ENCODE measurements around the gene CPE.
A peak's percentile ranks its signal among the peaks of the same experiment; 100 is the strongest.
"Not testable (repeated sequence)": the region's sequence is repeated elsewhere in the genome, so short reads cannot be mapped to it uniquely, and the experiment has no call there.

CPE gene

DNA sequence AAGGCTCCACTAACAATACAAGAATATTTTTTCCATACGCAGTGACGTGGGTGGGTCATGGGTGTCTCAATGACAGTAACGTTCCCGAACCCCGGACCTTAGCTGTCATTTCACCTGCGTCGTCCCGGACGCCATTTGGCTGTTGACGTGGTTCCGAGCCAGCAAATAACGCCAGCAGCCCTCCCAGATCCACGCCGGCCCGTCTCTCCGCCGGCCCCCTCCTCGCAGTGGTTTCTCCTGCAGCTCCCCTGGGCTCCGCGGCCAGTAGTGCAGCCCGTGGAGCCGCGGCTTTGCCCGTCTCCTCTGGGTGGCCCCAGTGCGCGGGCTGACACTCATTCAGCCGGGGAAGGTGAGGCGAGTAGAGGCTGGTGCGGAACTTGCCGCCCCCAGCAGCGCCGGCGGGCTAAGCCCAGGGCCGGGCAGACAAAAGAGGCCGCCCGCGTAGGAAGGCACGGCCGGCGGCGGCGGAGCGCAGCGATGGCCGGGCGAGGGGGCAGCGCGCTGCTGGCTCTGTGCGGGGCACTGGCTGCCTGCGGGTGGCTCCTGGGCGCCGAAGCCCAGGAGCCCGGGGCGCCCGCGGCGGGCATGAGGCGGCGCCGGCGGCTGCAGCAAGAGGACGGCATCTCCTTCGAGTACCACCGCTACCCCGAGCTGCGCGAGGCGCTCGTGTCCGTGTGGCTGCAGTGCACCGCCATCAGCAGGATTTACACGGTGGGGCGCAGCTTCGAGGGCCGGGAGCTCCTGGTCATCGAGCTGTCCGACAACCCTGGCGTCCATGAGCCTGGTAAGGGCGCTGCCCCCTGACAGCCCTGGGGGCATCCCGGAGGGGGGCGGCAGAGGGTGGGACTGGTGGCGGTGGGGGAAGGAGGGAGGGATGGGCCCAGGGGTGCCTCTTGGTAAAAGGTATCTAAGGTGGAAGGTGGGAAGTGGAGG is at the start of gene CPE:
Gene CPE (plus strand): TSS at position 264 of the 933 bp plus-strand sequence. CDS start 214 bp downstream, at position 478.
- peak; percentile 11 to 53 (median 44) for DNase-seq

DNA sequence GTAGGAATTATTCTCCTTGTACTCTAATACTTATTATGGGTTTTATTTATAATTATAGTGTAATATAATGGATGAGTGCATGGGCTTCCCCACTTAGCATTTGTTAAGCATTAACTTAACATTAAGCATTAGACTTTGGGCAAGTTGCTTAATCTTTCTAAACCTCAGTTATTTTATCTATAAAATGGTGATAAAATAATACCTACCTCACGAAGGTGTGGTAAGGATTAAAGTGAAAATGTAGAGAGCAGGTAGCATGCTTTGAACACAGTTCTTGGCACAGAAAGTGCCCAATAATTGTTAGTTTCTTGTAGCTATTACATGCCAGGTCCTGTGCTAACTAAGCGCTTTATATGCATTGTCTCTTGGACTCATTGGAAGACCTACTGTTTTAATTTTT is 48.7 kb upstream of the CPE start:
- no peak for DNase-seq

DNA sequence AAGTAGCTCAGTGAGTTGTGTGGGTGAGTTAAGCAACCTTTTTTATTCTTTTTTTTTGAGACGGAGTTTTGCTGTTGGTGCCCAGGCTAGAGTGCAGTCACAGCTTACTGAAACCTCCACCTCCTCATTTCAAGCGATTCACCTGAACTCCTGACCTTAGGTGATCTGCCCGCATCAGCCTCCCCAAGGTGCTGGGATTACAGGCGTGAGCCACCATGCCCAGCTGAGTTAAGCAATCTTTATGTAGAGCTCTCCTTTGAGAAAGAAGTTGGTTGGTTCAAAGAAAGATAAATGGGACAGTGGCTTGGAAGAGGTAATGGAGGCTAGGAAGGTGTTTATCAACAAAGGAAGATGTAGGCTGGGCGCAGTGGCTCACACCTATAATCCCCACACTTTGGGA is 48.1 kb upstream of the CPE start:
- no peak for DNase-seq

DNA sequence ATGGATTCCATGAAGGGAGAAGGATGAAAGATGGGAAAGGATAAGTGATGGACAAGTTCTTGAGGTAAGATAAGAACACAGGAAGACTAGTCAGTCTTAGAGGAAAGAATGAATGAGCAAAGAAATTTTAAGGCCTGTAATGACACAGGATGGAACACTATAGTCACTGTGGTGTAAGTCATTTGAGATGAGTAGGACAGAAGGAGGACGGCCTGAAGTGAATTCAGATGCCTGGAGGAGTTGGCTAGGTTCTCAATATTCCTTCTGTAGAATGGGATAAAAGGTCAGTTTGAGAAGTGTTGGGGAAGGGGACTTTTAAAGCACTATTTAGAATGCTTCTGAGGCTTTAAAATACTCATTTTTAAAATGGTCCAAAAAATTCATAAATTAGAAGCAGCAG is 47.4 kb upstream of the CPE start:
- DNase-seq = no peak

DNA sequence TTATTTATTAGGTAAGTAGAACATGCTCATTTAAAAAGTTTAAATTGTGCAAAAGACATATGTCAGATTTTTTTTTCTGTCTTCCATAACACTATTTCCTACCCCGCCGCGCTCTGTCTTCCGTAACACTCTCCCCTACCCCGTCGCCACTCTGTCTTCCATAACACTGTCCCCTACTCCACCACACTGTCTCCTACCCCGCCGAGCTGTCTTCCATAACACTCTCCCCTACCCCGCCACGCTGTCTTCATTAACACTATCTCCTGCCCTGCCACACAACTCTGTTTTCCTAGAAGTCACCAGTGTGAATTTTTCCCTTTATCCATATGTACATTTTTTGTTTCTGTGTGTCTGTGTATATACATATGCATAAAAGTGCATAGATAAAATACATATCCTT is 47.0 kb upstream of the CPE start:
- DNase-seq = no peak

DNA sequence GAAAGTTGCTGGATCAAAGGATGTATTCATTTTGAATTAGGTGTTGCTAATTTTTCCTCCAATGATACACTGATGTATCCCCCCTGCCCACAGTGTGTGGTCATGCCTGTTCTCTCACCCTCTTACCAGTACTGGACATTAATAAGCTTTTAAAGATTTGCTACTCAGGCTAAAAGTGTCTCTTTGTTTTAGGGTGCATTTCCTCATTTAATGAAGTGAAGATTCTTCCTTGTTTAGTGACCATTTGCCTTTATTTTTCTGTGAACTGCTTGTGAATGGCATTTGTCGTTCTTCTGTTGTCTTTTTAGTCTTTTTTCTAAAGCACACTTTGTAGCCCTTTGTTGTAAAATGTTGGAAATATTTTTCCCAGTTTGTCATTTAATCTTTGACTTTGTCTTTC is 46.3 kb upstream of the CPE start:
- no peak for DNase-seq

DNA sequence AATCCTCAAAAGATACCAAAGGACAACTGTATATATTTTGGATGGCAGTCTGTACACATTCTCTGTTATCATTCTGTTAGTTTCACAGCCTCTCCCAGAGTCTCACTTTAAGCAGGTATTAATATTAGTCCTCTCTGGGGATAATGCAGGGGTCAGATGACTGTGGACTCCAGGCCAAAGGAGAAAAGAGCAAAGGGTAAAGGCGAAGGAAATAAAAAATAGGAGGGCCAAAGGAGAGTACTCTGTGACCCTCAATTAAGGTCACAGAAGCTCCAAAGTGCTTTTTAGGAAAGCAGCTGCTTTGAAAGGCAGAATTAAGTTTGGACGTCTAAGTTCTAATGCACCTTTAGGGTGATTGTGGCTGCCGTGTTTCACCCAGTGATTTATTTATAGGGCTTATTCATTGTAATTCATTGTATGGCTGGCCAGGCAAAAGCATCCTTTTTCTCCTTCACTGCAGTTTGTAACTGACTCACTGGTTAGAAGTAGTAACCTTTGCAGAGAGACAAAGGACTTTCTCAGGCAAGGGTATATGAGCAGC is 43.6 kb upstream of the CPE start:
- no peak for DNase-seq

DNA sequence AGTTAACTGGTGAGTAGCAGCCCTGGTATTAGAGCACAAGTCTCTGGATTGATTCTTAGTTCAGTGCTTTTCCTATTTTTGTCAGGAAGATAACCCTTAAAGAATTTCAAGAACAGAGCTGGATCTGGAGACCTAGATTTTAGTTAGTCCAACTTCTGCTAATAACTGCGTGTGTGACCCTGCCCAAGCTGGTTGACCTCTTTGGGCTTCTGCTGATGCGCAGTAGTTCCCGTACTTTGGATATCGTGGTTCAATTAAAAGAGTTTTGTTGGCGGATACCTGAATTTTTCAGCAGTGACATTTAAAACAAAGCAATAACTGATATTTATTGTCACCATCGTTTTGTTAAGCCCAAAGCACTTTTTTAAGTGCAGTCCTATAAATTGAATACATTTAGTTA is 42.1 kb upstream of the CPE start:
- DNase-seq = no peak

DNA sequence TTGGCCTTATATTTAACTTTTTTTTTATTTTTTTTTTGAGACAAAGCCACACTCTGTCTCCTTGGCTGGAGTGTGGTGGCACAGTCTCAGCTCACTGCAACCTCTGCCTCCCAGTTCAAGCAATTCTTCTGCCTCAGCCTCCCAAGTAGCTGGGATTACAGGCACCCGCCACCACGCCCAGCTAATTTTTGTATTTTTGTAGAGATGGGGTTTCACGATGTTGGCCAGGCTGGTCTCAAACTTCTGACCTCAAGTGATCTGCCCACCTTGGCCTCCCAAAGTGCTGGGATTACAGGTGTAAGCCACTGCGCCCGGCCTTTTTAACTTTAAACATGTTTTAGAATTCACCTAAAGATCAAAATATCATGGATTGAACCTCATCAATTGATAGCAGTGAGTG is 36.5 kb upstream of the CPE start:
- DNase-seq = not testable (repeated sequence)

DNA sequence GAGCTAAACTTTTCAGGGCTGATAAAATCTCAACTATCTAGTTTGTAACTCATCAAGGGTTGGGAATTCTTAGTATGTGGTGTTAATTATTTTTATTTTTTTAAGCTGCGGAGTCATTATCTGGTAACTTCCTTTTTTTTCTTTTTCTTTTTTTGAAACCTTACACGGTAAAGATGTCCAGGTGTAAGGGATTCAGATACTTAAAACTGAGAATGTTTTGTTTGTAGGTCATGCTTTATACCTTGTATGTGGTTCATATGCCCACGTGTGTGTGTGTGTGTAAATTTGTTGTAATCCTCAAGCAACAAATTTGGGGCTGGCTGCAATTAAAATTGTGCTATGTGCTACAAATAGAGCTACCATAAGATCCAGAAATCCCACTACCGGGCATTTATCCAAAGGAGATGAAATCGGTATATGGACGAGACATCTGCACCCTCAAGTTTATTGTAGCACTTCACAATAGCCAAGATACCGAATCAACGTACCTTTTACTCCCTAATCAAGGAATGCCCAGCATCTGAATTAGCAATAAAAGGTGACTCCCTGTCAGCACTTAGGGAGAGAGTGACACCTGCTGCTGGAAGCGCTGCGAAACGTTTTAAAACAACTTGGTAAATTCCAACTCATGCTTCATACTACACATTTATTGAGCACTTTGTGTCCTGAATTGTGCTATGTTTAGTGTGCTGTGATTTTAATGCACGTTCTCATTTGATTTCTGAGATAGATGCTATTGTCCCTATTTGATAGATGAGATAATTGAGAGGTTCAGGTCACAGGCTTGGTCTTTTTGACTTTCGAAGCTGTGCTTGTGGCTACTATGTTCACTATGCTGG is 35.2 kb upstream of the CPE start:
- DNase-seq = peak in 3 of 6 experiments; percentile 5 to 29 (median 7)

DNA sequence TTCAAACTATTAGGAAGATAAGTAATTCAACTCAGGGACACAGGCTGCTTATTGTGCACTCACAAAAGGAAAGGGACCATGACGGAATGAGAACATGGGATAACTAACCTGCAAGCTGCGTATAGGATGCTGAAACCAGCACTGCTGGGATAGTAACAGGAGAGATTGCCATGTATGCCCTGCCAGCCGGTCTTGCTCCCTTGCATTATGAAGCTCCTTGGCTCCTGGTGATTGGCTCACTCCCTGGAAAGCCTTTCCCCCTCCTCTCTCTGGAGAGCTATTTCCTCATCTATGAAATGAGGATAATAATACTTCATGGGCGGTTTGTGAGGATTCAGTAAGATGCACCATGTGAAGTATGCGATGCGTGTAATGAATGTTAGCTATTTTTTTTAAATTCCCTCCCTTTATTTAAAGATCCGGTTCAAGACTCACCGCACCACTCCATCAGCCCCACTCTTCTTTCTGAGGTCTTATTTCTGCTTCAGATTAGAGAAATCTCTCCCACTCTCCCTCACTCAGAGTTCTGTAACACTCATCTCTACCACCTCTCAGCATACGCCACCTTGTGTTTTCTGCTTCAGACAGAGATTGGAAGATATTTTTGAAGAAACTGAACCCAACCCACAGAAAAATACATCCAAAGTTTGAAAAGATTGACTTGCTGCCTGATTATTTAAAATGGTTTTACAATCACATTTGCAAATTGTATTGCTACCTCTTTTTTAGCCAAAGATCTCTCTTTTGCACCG is 33.0 kb upstream of the CPE start:
- DNase-seq = no peak

DNA sequence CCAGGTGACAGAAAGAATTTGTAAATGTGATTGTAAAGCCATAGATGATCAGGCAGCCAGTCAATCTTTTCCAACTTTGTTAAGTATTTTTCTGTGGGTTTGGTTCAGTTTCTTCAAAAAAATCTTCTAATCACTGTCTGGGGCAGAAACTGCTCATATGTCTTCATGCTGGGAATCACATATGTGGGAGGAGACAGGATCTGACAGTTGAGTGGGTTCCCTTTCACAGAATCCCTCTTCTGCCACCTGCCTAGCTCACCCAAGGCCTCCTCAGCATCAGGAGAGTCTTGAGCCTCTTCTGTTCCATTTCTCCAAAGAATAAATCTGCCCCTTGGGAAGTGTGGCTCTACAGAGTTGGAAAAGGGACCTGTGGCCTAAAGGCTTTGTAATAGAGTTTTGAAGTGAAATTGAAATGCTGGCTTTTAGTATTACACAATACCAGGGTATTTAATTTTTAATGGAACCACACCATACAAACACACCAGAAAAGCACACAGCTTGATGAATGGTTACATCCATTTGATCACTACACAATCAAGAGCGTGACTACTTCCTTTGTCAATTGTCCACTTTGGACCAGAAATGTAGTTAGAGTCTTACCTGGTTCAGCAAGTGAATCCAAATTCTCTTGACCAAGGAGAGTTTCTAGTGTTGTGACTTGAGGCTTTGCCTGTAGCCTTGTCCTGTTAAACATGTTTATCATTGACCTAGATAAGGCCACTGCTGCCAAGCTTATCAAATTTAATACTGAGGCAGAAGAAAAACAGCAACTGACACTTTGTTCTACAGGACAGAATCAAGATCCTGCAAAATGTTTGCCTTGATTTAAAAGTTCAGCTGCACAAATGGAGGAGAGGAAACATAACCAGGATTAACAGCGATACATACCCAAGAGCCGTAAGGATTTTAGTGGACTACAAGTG is 30.9 kb upstream of the CPE start:
- no peak for DNase-seq

DNA sequence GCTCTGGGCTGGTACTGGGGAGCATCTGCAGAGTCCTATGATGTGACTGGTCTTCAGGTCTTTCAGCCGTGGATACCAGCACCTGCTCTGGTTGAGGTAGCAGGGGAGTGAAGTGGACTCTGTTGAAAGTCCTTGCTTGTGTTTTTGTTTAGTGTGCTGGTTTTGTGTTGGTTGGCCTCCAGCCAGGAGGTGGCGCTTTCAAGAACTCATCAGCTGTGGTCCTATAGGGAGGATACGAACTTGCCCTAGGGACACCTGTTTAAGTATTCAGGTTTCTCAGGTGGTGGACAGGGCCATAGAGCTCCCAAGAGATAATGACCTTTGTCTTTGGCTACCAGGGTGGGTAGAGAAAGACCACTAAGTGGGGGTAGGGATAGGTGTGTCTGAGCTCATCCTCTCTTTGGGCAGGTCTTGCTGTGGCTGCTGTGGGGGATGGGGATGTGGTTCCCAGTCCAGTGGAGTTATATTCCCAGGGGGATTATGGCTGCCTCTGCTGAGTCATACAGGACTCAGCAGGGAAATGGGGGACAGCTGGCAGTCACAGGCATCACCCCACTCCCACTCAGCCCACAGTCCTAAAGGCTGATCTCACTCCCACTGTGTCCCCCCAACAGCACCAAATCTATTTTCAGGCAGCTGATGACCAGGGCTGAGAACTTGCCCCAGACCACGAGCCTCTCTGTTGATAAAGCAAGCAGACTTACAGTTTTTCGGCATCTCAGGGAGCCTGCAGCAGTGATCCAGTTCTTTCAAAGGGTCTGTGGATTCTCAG is 27.3 kb upstream of the CPE start:
- DNase-seq = no peak

DNA sequence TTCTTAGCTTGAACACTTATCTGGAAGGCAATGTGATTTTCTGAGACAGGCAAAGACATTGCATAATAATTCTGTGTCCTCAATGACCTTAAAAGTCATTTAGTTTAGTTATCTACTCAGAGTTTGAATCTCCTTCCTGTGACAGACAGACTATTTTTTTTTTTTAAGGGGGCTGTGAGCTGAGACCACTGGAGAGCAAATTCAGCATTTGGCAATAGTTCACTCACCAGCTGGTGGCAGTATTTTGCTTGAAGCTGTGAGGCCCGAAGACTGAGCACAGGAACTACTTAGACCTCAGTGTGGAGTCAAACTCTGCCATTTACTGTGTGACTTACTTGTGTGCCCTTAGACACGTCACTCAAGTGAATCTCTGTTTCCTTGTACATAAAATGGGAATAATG is 22.9 kb upstream of the CPE start:
- DNase-seq = no peak

DNA sequence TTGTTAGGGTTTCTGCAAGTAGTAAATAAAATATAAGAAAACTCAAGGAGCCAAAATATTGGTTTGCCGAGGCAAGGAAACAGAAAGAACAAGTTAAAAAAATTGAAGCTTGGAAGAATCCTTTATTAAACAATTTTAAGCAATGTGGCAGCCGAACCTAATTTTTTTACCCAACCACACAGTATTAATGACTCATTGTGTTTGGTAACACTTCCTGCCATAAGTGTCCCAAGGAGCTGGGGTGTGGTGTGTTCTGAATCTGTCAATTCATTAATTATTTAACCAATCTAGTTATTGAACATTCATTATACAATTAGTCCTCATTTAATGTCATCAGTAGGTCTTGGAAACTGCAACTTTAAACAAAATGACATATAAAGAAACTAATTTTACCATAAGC is 19.3 kb upstream of the CPE start:
- DNase-seq = no peak

DNA sequence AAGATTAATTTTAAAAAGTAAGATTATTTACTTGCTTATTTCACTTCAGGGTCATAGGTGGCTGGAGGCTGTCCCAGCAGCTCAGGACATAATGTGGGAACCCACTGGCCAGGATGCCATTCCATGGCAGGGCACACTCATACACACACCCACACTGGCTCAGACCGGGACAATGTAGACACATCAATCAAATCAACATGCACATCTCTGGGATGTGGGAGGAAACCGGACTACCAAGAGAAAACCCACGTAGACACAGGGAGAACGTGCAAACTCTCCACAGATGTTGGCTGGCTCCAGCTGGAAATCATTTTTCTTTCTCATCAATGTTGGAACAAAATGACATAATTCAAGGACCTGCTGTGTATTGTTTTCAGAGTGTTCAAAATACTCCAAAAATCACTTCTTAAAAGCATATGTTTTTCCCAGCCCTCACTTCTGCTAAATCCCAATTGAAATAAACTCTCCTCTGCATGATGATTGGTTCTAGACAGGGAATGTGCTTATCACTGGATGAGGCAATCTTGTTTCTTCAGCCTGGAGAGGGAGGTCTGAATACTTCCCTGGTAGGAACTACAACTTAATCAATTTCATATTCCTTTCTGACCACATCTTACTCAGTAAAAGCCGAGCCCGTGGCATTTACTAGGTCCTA is 18.6 kb upstream of the CPE start:
- no peak for DNase-seq

DNA sequence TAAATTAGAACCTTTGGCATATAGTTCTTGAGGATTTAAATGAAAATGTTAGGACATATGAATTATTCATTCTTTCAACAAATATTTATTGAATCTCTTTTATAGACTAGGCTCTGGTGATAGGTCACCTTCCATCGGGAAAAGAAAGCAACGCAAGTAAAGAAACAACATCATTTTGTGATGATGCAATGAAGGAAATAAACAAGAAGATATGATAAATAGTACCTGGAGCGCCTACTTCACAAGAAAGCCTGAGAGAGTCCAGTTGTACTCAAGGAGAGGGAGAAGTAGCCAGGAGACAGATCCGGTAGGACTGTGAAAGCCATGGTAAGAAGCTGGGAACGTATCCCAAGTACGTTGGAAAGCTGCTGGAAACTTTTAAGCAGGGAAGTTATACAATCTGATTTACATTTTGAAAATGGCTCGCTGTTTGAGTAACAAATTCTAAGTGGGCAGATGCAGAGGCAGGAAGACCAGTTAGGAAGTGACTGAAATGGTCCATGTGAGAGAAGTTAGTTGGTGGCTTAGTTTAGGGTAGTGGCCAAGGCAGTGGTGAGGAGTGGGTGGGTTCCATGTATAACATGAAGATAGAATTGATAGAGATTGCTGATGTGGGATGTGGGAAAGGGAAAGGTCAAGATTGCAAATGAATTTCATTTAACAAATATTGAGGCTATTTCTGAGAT is 17.7 kb upstream of the CPE start:
- DNase-seq = no peak

DNA sequence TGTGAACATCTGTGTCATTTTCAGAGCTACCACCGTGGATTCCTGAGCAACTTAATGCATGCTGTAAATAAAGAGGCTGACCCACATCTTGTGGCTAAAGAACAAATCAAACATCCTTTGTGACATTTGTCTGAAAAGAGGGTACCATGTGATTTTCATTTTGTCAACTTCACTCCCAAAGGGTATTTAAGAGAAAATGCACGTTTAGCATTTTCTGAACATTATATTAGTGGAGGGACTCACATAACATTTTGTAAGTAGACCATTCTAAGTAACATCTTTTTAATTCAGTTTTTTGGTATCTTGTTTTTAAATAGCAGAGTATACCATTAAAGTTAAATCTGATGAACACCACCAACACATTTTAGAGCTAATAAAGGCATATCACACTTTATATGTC is 17.0 kb upstream of the CPE start:
- DNase-seq = no peak

DNA sequence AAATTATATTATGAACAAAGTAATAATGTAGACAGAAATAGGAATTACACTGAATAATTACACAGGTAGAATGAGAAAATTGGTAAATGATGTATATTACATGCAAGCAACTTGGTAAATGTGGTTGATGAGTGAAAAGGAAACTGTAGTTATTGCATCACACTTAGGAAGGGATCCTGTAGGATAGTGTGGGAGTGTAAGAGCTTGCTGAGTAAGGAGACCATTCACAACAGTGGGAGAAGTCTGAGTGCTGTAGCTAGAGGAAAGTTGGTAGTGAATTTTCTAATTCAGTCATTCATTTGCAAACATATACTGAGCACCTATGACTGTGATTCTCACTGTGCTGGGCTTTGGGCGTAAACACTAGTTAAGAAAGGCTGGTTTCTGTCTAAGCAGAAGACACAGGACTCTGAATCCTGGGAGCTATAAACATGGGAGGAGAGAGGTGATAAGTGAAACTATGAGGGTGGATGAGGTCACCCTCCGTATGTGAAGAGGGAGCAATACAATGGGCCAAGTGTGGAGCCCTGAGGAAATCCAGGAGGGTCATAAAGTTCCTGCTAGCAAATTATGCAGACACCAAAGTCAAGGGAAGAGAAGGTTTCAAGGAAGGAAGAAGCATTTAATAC is 14.2 kb upstream of the CPE start:
- no peak for DNase-seq
